Sigmoid colon (tissue), 3 donors: ENCODE data around the gene OR13H1.

Experiments used
- CTCF ChIP-seq, 4 experiments: fragments of 450-650 bp in 3 of 4; fragments of 200-600 bp in 1 of 4; IDR thresholded peaks; one replicate each; pipeline ENCODE4 v1.5.1; 2016 to 2019; ENCODE audit warnings: antibody characterized with exemption in 4 of 4, mild to moderate bottlenecking in 3 of 4, moderate library complexity in 2 of 4
- POLR2A ChIP-seq, 2 donors: fragments of 450-650 bp; IDR thresholded peaks; one replicate each; pipeline ENCODE4 v1.6.1; 2016; ENCODE audit warnings: antibody characterized with exemption in 2 of 2, mild to moderate bottlenecking in 2 of 2, moderate library complexity in 2 of 2

DNA sequence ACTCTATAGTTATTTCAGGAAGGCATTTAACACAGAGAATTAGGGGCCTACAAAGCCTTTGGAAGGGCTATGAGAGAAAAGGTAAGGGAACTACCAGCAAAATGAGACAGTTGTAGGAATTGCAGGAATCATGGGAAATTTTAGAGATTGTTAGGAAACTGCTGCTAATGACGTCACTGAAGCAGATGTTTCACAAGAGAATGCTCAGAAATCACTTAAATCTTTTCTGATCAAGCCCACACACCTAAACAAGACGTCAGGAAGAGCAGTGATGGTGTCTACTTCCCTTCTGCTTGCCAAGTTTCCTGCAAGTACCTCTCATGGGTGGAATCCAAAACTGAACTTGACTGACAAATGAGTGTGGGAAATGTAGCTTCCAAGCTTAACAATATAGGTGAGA is 5.1 kb downstream of the OR13H1 start:
- TF ChIP-seq POLR2A (IDR thresholded peaks at IDR 0.05) (no peak), CTCF (IDR thresholded peaks at IDR 0.05) (no peak)
